ENCODE measurements around the gene PARN.
"Not testable (repeated sequence)": the region's sequence is repeated elsewhere in the genome, so short reads cannot be mapped to it uniquely, and the experiment has no call there.

The PARN gene

DNA sequence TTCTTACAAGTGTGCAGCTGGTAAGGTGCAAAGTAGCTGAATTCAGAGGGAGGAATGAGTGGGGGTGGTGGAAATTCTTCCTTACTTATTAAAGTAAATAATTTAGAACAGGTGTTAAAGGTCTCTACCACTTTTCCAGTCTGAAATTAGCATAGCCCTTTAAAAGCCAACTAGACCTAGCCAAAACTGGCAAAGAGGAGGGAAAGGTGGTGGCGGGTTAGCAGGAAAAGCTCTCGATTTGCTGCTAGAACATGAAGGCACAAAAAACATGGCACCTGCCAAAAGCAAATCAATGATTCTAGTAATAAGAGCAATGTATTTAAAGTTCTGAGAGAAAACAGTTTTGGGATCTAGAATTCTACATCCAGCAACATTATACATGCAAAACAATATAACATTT, 157.7 kb downstream of the PARN start:
- DNase-seq (ENCODE audit: low read depth), result no peak

DNA sequence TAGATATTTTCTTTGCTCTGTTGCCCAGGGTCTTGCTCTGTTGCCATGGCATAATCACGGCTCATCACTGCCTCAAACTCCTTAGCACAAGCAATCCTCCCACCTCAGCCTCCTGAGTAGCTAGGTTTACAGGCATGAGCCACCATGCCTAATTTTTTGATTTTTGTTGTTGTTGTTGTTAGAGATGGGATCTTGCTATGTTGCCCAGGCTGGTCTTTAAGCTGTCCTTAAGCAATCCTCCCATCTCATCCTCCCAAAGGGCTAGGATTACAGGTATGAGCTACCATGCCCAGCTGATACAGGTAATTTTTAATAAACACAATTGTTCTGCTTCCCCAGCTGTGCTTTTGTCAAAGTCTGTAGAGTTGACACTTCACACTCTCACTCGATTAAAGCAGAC, 159.3 kb downstream of the PARN start:
- no peak for DNase-seq (ENCODE audit: low read depth)

DNA sequence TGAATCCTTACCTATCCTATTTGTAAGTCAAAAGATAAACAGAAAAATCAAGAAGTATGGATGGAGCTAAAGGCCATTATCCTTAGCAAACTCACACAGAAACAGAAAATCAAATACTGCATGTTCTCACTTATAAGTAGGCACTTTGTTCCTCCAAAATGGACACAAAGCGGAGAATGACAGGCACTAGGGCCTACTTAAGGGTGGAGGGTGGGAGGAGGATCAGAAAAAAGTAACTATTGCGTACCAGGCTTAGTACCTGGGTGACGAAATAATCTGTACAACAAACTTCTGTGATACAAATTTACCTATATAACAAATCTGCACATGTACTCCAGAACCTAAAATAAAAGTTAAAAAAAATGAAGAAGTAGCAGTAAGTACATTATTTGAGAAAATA, 164.3 kb downstream of the PARN start:
- DNase-seq (ENCODE audit: low read depth), result no peak

DNA sequence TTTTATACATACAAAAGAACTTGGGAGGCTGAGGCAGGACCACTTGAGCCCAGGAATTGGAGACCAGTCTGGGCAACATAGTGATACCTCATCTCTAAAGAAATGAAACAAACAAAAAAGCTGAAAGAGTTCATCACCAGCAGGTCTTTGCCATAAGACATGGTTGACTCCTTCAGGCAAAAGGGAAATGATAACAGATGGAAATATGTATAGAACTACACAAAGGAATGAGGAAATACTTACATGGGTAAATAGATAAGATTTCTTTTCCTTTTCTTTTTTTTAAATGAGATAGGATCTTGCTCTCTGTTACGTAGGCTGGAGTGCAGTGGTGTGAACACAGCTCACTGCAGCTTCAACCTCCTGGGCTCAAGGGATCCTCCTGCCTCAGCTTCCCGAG, 165.3 kb downstream of the PARN start:
- DNase-seq (ENCODE audit: low read depth), result no peak

DNA sequence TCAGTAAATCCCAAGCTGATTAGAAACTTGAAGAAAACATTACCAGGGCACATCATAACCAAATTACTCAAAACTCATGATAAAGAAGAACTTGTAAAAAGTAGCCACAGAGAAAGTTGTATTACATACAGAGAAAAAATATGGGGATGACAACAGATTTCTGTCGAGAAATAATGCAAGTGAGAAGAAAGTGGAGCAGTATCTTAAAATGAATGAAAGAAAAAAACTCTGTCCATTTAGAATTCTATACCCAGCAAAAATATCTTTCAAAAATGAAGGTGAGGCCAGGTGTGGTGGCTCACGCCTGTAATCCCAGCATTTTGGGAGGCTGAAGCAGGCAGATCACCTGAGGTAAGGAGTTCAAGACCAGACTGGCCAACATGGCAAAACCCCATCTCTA, 165.9 kb downstream of the PARN start:
- DNase-seq (ENCODE audit: low read depth), result no peak

DNA sequence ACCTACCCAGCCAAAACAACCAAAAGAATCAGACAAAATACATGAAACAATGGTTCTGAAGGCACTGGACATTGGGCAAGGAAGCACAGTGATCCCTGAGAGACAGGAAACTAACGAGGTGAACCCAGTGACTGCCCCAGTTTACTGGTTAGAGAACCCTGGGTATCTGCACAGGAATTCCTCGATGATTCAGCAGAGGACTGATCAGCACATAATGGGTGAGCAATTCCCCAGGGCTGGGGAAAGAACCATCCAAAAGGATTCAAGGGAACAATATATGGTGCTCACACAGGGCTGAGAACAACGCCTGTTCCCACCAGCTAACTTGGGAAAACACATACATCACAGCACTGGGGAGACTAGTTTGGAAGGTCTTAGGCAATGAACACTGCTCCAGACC, 167.2 kb downstream of the PARN start:
- DNase-seq (ENCODE audit: low read depth), result no peak

DNA sequence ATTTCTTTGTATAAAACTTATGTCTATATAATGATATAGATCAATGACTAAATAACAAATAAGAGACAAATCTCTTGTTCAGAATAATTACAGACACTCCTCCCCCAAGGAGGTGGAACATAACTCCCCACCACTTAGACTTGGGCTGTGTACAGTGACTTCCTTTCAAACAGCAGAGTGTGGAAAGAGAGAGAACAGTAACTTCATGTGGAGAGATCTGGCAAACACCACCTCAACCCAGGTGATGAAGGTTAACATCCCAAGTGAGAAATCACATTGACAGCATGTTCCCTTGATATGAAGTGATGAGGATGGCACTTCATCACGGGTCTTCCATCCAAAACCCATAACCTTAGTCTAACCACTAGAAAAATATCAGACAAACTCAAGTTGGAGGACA, 169.3 kb downstream of the PARN start:
- no peak for DNase-seq (ENCODE audit: low read depth)

DNA sequence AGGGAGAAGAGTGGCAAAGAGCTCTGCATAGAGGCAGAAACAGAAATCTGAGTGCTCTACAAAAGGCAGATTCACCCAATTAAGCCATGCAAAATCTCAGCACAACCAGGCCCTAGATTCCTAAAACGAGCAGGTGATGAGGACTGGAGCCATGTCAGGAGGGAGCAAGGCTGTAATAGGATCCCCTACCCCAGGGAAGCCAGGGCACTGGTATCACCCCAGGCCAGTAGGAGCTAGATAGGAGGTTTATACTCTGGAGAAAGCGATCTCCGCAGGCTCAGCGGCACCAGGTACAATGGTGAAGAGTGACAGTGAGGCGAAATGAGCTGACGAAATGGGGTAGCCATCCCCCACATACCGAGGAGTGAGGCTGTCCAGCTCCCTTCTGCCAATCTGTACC, 171.5 kb downstream of the PARN start:
- no peak for DNase-seq (ENCODE audit: low read depth)

DNA sequence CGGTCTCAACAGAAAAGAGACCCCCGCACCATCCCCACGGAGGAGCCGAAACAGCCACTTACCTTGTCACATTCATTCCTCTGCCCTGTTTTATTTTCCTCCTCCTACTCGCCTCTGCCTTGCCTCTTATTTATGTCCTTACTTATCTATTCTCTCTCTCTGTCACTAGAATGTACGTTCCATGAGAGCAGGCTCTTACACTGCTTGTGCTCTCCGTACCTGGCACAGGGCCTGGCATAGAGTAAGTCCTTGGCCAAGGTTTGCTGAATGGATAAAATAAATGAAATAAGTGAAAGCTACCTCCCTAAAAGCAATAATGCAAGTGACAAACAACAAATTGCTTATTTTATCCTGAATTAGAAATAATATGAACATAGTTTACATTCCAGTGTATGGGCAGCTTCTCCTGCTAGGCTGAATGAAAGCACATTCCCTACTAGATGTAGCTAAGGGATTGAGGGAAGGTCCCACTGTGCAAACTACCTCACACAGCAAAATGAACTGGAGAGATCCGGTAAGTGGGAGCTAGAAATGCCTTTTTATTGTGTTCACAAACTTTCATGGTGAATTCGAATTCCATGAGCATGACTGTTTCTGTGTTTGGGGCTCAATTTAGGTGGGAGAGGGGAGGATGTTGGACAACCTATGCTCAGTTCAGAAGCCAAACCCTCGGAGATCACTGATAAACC, 173.1 kb downstream of the PARN start:
- DNase-seq (ENCODE audit: low read depth), result no peak

DNA sequence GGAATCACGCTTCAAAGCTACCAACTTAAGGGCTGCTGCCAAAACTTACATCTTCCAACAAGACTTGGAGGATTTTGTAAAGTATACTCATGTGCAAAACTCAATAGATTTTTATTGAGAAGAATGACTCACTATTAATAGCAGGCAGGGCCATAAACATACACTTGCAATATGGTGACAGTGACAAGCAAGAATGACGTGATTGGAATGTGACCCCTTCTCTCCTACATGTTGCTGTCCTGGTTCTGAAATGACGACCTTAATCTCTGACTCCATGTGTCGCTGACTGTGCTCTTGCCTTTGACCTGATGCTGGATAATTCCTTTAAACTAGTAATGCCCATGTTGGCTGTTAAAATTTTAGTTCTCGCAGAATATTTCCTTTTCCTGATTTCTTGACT, 174.5 kb downstream of the PARN start:
- no peak for DNase-seq (ENCODE audit: low read depth)

DNA sequence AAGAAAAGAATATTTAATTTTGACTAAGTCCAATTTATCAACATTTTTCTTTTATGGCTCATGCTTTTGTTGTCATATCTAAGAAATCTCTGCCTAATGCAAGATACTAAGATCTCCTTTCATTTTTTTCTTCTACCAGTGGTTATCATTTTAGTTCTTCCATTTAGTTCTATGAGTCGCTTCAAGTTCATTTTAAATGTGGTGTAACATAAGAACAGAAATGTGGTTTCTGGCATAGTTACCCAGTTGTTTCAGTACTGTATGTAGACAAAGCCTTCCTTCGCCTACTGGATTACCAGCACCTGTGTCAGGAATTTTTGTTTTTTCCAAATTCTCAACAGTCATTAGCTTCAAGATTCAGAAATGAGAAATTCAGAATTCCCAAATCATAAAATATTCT, 175.7 kb downstream of the PARN start:
- no peak for DNase-seq (ENCODE audit: low read depth)

DNA sequence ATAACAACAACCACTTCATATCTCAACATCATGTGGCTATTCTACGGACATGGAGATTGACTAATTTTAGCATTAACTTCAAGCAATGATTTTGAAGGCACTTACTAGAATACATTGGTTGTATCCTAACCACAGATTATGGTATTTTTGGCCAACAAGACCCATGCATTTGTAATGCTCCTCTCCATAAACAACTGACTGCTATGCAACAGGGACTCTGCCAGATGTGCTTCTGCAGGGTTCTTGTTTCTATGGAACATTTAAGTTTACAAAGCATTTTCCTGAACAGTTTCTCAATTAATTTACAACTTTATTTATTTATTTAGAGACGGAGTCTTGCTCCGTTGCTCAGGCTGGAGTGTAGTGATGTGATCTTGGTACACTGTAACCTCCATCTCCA, 178.0 kb downstream of the PARN start:
- DNase-seq (ENCODE audit: low read depth), result no peak

DNA sequence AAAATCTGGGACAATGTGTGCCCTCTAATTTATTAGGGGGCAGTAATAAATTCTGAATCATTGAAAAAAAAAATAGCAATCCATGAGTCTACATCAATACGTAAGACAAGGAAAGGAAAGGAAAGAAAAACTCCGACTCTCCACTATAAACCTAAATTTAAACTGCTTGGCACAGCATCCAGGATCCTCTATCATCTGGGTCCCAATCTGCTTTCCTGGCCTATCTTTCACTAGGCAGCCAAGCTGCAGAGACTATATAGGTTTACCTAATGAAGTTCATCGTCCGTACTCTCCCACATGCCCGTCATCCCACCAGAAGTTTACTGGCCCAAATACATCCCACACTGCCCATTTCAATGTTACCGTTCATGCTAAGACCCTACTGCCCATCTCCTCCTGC, 179.2 kb downstream of the PARN start:
- DNase-seq (ENCODE audit: low read depth), result no peak

DNA sequence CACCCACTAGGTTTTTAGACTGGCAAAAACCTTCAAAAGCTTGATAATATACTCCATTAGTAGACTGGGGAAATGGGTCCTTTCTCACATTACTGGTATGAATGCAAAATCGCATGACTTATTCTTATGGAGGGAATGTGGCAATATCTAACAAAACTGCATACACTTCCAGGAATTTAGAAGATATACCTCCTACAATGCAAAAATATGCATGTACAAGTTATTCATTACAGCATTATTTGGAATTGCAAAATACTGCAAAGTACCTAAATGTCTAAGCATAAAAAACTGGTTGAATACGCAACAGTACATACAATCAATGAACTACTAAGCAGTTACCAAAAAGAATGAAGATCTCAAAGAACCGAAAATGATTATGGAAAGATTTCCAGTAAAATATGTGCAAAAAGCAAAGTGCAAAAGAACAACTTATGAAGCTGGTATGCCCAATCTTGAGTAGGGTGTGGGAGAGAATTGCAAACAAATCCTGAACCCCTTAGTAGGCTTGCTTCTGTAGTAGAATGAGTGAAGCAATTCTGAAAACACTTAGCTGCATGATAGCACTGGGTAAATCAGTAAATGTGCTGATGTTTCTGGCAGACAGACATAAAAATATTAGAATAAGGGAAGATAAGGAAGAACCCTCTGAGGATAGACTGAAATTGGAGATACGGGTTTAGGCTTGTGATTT, 180.1 kb downstream of the PARN start:
- DNase-seq (ENCODE audit: low read depth), result no peak

DNA sequence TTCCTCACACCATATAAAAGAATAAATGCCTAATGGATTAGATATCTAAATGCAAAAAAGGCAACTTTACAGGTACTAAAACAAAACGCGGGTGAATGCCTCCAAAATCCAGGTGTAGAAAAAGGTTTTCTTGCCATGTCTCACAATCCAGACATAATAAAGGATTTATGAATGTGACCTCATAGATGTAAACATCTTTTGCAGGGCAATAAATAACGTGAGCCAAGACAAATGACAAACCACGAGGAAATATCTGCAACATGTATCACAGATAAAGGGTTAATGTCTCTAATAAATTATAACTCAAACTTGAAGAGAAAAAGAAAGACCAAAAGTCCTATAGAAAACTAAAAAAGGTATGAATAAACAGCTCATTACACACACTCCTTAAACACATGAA, 180.7 kb downstream of the PARN start:
- no peak for DNase-seq (ENCODE audit: low read depth)

DNA sequence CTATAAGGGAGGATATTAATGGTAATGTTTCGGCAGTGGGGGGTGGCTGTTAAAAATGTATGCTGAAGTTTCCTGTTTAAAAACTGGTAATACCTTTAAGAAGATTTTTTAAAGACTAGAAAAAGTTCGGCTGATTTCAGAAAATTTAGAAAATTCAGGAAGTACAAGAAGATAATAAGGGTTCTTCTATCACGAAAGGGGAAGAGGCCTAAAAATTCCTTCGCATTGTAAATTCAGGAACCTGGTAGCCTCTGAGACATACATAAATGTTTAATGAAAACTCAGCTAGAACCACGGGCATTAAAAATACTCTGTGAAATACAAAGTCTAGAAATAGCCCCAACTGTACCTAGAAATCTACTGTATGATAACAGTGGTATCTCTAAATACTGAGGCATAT, 181.2 kb downstream of the PARN start:
- DNase-seq (ENCODE audit: low read depth), result no peak

DNA sequence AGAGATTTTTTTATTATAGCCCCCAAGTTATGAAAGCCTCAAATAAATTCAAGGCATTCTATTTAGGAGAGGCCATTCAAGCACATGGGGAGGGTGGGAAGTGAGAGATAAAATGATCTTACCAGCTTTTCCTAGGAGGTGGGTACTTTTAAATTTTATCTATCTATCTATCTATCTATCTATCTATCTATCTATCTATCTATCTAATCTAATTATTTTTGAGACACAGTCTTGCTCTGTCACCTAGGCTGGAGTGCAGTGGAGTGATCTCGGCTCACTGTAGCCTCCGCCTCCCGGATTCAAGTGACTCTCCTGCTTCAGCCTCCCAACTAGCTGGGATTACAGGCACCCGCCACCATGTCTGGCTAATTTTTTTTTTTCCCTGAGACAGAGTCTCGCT, 182.3 kb downstream of the PARN start:
- no peak for DNase-seq (ENCODE audit: low read depth)

DNA sequence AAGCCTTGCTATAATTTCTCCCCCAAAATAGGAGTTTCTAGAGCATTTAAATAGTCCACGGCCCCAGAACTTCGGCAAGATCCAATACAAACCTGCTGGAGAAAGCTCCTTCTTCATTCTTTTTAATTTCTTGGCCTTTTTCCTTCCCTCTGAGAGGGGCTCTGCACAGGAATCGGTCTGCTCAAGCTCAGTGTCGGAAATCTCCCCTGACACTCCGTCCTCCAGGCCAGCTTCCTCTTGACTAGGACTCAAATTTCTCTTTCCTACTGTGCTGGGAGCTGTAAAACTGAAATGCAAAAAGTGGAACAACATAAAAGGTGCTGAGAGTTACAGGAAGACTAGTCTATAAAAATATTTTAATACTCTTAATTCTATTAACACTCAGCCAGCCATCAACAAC, 183.3 kb downstream of the PARN start:
- DNase-seq (ENCODE audit: low read depth), result no peak

DNA sequence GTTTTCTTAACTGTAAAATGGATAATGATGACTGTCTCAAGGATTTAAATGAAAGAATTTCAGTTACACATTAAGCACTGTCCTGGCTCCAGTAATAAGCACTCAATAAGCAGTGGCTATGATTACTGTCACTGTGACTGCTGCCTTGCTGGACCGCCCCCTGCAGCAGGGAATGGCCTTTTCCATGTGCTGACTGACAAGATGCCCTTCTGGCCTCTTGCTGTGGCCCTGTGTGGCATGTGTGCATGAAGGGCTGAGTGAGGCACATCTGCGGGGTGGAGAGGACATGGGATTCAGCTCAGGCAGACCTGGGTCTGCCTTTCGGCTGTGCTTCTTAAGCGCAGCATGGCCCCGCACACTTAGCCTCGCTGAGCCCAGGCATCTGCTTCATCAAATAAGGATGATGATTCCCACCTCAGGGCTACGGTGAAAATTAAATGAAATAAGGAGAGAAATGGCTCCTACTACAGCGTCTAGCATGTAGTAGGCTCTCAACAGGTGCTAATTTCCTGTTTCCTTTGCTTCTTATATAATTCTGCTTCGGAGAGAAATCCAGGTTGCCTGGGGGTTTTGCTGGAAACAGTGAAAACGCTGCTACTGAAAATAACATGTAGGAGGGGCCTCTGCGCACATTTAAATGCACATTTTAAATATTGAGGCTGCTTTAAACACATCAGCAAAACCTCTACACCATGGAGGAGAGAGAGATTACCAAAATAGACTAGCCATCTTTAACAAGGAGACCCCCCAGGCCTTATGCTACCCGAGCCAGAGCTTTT, 183.9 kb downstream of the PARN start:
- DNase-seq (ENCODE audit: low read depth), result no peak

DNA sequence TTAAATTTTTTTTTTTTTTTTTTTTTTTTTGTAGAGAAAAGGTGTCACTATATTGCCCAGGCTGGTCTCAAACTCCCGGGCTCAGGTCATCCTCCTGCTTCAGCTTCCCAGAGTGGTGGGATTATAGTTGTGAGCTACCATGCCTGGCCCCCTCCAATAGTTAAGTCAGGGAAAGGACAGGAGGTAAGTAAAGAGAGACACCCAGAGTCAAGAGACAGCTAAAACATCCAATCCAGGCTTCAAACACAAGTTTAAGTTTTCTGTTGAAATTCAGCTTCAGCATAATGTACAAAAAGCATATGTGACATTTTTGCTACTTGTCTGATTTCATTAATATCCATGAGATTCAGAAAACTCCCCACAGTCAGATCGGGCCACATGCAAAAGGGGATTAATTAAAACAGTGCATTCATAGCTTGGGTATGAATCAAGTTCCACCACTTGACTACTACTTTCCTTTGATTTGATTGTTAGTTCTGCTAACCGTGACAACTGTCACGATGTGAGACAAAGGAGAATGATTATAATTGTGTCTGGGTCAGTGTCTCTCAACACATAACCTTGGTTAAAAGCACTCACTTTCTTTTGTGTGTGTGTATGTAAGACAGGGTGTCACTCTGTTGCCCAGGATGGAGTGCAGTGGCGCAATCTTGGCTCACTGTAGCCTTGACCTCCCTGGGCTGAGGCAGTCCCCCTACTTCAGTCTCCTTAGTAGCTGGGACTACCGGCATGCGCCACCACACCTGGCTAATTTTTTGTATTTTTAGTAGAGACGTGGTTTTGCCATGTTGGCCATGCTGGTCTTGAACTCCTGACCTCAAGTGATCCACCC, 184.9 kb downstream of the PARN start:
- DNase-seq (ENCODE audit: low read depth), result no peak

DNA sequence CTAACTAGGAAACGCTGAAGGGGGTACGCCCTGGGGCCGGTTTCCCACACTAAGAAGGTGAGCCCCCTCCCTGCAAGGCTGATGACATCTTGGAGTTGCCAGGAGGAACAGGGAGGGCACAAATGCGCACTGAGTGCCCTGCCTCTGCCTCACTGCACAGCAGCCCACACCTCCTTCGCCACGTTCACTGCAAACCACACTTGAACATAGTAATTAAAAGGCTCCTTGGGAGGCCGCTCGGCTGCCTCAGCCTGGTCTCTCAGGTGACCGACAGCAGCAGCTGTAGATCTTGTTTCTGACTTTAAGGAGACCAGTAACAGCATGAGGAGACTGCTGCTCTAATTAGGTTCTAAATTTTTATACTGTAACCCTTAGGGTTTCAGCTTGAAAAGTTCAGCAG, 188.5 kb downstream of the PARN start:
- not testable (repeated sequence) for DNase-seq (ENCODE audit: low read depth)

DNA sequence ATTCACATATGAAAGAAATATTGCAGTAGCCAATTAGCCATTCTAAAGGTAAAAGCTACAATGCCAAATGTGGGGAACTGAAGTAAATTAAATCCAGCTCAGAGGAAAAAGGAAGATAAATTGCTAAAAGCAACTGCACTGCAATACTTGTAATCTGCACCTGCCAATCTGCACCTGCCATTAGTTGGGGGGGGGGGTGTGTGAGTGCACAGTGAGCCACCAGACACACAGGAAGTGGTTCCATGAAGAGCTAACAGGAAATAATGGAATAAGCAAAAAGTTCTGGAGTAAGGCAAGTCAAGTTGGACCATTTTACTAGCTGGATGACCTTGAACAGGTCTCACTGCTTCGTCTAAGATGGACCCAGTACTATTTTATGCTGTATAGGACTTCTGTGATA, 191.8 kb downstream of the PARN start:
- no peak for DNase-seq (ENCODE audit: low read depth)

DNA sequence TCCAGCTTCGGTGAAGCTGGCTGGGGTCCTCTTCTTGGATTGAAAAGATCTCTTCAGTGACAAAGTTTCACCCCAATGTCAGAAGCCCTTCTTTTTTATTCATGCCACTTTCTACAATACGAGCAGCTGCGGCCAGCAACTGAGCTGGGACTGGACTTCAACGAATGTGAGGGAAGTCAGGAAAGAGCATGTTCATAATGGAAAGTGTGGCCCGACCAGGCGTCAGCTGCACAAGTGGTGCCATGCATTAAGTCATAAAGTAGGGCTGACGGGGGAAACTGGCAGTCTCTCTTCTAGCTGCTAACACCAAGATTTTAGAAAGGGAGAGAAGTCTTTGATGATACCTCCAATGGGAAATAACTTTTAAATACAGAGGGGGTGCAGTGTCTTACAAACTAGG, 192.6 kb downstream of the PARN start:
- DNase-seq (ENCODE audit: low read depth), result no peak

All from activated T-helper 9 cell treated with anti-CD3 and anti-CD28 coated beads, Interleukin-2, amount 50 U/mL, for 16 hours (primary cell).